ENCODE measurements around the gene PSME1. TPM values are rescaled to one million over a fixed set of nuclear protein-coding genes. Genes with fewer than 3 reads are reported as not detected.

PSME1 gene
- total and polyA plus RNA-seq, 3 experiments from 2014 or later, result 343 to 1,041 (median 347) TPM

- Mint-ChIP-seq H3K27me3 (no peaks in the 10 kb centered on the region), H3K27ac (peak overlapping the region; percentile 65 to 98 (median 90)), H3K4me3 (peak overlapping the region; percentile 93 to 99 (median 97)), H3K36me3 (peaks cover 0 to 16% (median 1%) of the 10 kb centered on the region in 3 donors), H3K9me3 (no peaks in the 10 kb centered on the region), H3K4me1 (peaks cover 28 to 37% (median 37%) of the 10 kb centered on the region in 3 donors)
- Histone ChIP-seq H3K27ac (ENCODE audit: low read depth, low read length) (peak overlapping the region; percentile 83), H3K9me3 (ENCODE audit: low read length) (no peaks in the 10 kb centered on the region), H3K4me3 (ENCODE audit: low read length) (peak overlapping the region; percentile 93), H3K4me1 (ENCODE audit: insufficient read depth, low read length) (peaks cover 16% of the 10 kb centered on the region), H3K36me3 (ENCODE audit: insufficient read depth, low read length) (no peaks in the 10 kb centered on the region), H3K27me3 (ENCODE audit: insufficient read depth, low read length, poor library complexity, severe bottlenecking) (no peaks in the 10 kb centered on the region)
- no peak for DNase-seq
- ChIA-PET CTCF (interaction anchor here (0.8 to 12.1 kb wide), 7 partner anchors 12 to 149 kb away, joined by 3 to 185 read pairs (median 5); partner anchors contain the start of genes CARMIL3 and TINF2), POLR2A (interaction anchor here (1.0 to 4.9 kb wide), 3 partner anchors 12 to 22 kb away, joined by 7 to 29 read pairs (median 26); partner anchors contain the start of genes DCAF11 and NRL)
Observed at GRCh38 chr14:24093207-24093900, 42.6 kb upstream of the PSME1 start.

GRCh38 chr14:24093901-24094840, 41.8 kb upstream of the PSME1 start, which contains the start of gene PCK2:
PCK2 (plus strand) TSS chr14:24094311; CDS start chr14:24094406, 95 bp downstream.
- no peaks in the 10 kb centered on the region for H3K9me3 Mint-ChIP-seq
- Histone ChIP-seq H3K9me3 (ENCODE audit: low read length) (no peaks in the 10 kb centered on the region), H3K27ac (ENCODE audit: low read depth, low read length) (peak within 1 kb of the TSS; percentile 83), H3K36me3 (ENCODE audit: insufficient read depth, low read length) (no peaks in the 10 kb centered on the region), H3K4me1 (ENCODE audit: insufficient read depth, low read length) (peaks cover 16% of the 10 kb centered on the region), H3K27me3 (ENCODE audit: insufficient read depth, low read length, poor library complexity, severe bottlenecking) (no peaks in the 10 kb centered on the region), H3K4me3 (ENCODE audit: low read length) (peak within 1 kb of the TSS; percentile 93)
- ChIA-PET CTCF (interaction anchor here (0.9 to 12.1 kb wide), 7 partner anchors 11 to 148 kb away, joined by 3 to 185 read pairs (median 5); partner anchors contain the start of genes CARMIL3 and TINF2), POLR2A (interaction anchor here (1.0 to 4.9 kb wide), 4 partner anchors 13 to 119 kb away, joined by 5 to 29 read pairs (median 16); partner anchors contain the start of genes CHMP4A, DCAF11 and NRL)
- H3K36me3 Mint-ChIP-seq, result peaks cover 0 to 21% (median 1%) of the 10 kb centered on the region in 3 donors
- H3K27ac Mint-ChIP-seq, result peak within 1 kb of the TSS; percentile 65 to 98 (median 95)
- peak; percentile 63 to 77 (median 67) for DNase-seq
- no peaks in the 10 kb centered on the region for H3K27me3 Mint-ChIP-seq
- peak within 1 kb of the TSS; percentile 93 to 99 (median 97) for H3K4me3 Mint-ChIP-seq
- H3K4me1 Mint-ChIP-seq, result peaks cover 28 to 37% (median 37%) of the 10 kb centered on the region in 3 donors

DNA sequence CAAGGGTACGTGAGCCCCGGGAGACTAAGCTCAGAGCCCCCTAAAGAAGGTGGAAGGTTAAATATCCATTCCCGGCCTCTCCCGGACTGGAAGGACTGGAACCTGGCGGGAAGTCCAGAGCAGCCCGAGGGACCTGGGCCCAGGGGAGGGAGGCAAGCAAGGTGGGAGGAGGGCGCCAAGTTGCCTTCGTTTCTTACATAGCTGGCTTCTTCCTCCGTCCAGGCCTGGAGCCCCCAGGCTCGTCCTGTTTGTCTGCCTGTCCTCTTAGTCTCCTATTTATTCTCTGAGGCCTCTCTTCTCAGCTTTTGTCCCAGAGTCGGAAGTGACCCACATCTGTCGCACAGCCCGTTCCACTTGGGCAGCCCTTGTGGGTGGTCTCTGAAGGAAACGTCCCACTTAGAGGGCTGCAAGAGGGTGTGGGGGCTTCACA, 41.1 kb upstream of the PSME1 start:
- peak overlapping the region; percentile 93 for H3K4me3 ChIP-seq (ENCODE audit: low read length)
- no peaks in the 10 kb centered on the region for H3K27me3 ChIP-seq (ENCODE audit: insufficient read depth, low read length, poor library complexity, severe bottlenecking)
- DNase-seq, result no peak
- no peaks in the 10 kb centered on the region for H3K9me3 Mint-ChIP-seq
- peak overlapping the region; percentile 93 to 99 (median 97) for H3K4me3 Mint-ChIP-seq
- H3K36me3 ChIP-seq (ENCODE audit: insufficient read depth, low read length), result no peaks in the 10 kb centered on the region
- peaks cover 28 to 34% (median 32%) of the 10 kb centered on the region in 3 donors for H3K4me1 Mint-ChIP-seq
- CTCF ChIA-PET, result interaction anchor here (0.6 to 12.1 kb wide), 5 partner anchors 11 to 148 kb away, joined by 3 to 185 read pairs (median 4); partner anchors contain the start of gene TINF2
- H3K27ac ChIP-seq (ENCODE audit: low read depth, low read length), result peak overlapping the region; percentile 83
- H3K27ac Mint-ChIP-seq, result peak overlapping the region; percentile 65 to 98 (median 95)
- POLR2A ChIA-PET, result interaction anchor here (1.4 to 4.9 kb wide), 3 partner anchors 15 to 118 kb away, joined by 5 to 29 read pairs (median 26); partner anchors contain the start of genes CHMP4A, DCAF11 and NRL
- H3K36me3 Mint-ChIP-seq, result peaks cover 0 to 28% (median 4%) of the 10 kb centered on the region in 3 donors
- no peaks in the 10 kb centered on the region for H3K27me3 Mint-ChIP-seq
- H3K9me3 ChIP-seq (ENCODE audit: low read length), result no peaks in the 10 kb centered on the region
- peaks cover 16% of the 10 kb centered on the region for H3K4me1 ChIP-seq (ENCODE audit: insufficient read depth, low read length)

DNA sequence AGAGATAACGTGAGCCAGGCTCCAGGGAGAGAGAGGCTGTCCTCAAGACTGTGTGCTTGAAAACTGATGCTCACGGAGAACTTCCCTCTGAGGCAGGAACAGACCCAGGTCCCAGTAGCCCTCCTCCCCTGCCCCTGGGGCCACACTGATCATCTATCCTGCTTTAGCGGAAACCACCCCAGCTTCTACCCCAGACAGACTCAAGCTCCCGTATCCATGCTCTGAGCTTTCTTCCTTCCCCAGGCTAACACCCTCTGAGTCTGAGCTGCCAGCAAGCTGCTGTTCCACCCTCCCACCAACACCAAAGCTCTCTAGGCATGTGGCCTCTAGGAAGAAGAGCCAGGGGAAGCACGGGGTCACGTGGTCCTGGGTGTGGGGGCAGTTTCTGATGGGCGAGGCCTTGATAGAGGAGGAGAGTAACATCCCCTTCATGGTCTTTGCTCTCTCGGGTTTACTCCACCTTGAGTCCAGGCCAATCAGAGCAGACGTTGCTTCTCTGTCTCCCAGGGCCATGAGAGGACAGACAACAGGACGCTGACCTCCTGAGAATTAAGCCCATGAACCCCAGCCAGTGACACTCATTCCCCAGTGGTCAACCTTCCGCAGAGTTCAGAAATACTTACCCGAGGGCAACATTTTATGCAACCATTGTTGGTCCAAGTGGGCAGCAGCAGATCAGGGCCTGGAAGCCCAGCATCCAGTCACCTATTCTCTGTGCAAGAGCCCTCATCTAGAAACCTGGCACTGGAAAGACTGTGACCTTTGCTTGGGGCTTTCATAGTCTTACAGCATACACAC, 40.5 kb upstream of the PSME1 start:
- Histone ChIP-seq H3K4me1 (ENCODE audit: insufficient read depth, low read length) (peaks cover 16% of the 10 kb centered on the region), H3K27ac (ENCODE audit: low read depth, low read length) (peak overlapping the region; percentile 83), H3K36me3 (ENCODE audit: insufficient read depth, low read length) (no peaks in the 10 kb centered on the region), H3K9me3 (ENCODE audit: low read length) (no peaks in the 10 kb centered on the region), H3K4me3 (ENCODE audit: low read length) (peak overlapping the region; percentile 93), H3K27me3 (ENCODE audit: insufficient read depth, low read length, poor library complexity, severe bottlenecking) (no peaks in the 10 kb centered on the region)
- no peaks in the 10 kb centered on the region for H3K9me3 Mint-ChIP-seq
- CTCF ChIA-PET, result interaction anchor here (0.6 to 12.1 kb wide), 7 partner anchors 10 to 147 kb away, joined by 3 to 185 read pairs (median 4); partner anchors contain the start of genes DCAF11, NRL and TINF2
- peak overlapping the region; percentile 93 to 99 (median 97) for H3K4me3 Mint-ChIP-seq
- H3K4me1 Mint-ChIP-seq, result peaks cover 27 to 30% (median 28%) of the 10 kb centered on the region in 3 donors
- peak in 3 of 5 donors; percentile 17 to 21 (median 18) for DNase-seq
- H3K27ac Mint-ChIP-seq, result peak overlapping the region; percentile 65 to 98 (median 95)
- POLR2A ChIA-PET, result interaction anchor here (0.7 to 4.9 kb wide), 4 partner anchors 14 to 118 kb away, joined by 5 to 29 read pairs (median 20); partner anchors contain the start of genes CHMP4A, DCAF11 and NRL
- H3K27me3 Mint-ChIP-seq, result no peaks in the 10 kb centered on the region
- H3K36me3 Mint-ChIP-seq, result peaks cover 0 to 34% (median 4%) of the 10 kb centered on the region in 3 donors

- no peak overlapping the region for H3K27ac ChIP-seq (ENCODE audit: low read depth, low read length)
- no peak overlapping the region for H3K4me3 ChIP-seq (ENCODE audit: low read length)
- ChIA-PET CTCF (interaction anchor here (1.3 to 12.1 kb wide), 4 partner anchors 9 to 40 kb away, joined by 4 to 185 read pairs (median 60); partner anchors contain the start of genes DCAF11 and NRL), POLR2A (interaction anchor here (0.8 kb wide), 1 partner anchor 1536 kb away, joined by 3 read pairs; no protein-coding TSS in a partner anchor)
- Mint-ChIP-seq H3K36me3 (peaks cover 0 to 45% (median 8%) of the 10 kb centered on the region in 3 donors), H3K9me3 (no peaks in the 10 kb centered on the region), H3K4me1 (peaks cover 24 to 28% (median 25%) of the 10 kb centered on the region in 3 donors), H3K27me3 (no peaks in the 10 kb centered on the region), H3K4me3 (peak overlapping the region; percentile 18 to 83 (median 50)), H3K27ac (peak overlapping the region in 7 of 8 donors; percentile 13 to 87 (median 70))
- H3K9me3 ChIP-seq (ENCODE audit: low read length), result no peaks in the 10 kb centered on the region
- H3K4me1 ChIP-seq (ENCODE audit: insufficient read depth, low read length), result peaks cover 16% of the 10 kb centered on the region
- DNase-seq, result no peak
- no peaks in the 10 kb centered on the region for H3K27me3 ChIP-seq (ENCODE audit: insufficient read depth, low read length, poor library complexity, severe bottlenecking)
- no peaks in the 10 kb centered on the region for H3K36me3 ChIP-seq (ENCODE audit: insufficient read depth, low read length)
Observed at GRCh38 chr14:24096545-24097181, 39.3 kb upstream of the PSME1 start.

- ChIA-PET CTCF (interaction anchor here (1.2 to 12.1 kb wide), 2 partner anchors 7 to 15 kb away, joined by 4 to 185 read pairs; no protein-coding TSS in a partner anchor), POLR2A (no interaction called here)
- Histone ChIP-seq H3K4me1 (ENCODE audit: insufficient read depth, low read length) (peaks cover 15% of the 10 kb centered on the region), H3K27ac (ENCODE audit: low read depth, low read length) (no peak overlapping the region), H3K36me3 (ENCODE audit: insufficient read depth, low read length) (no peaks in the 10 kb centered on the region), H3K4me3 (ENCODE audit: low read length) (no peak overlapping the region), H3K9me3 (ENCODE audit: low read length) (no peaks in the 10 kb centered on the region), H3K27me3 (ENCODE audit: insufficient read depth, low read length, poor library complexity, severe bottlenecking) (no peaks in the 10 kb centered on the region)
- H3K27ac Mint-ChIP-seq, result peak overlapping the region in 1 of 8 donors; percentile 54
- H3K9me3 Mint-ChIP-seq, result no peaks in the 10 kb centered on the region
- peaks cover 20 to 23% (median 22%) of the 10 kb centered on the region in 3 donors for H3K4me1 Mint-ChIP-seq
- H3K27me3 Mint-ChIP-seq, result no peaks in the 10 kb centered on the region
- no peak overlapping the region for H3K4me3 Mint-ChIP-seq
- no peak for DNase-seq
- peaks cover 3 to 57% (median 12%) of the 10 kb centered on the region in 3 donors for H3K36me3 Mint-ChIP-seq
Observed at GRCh38 chr14:24098229-24098926, 37.6 kb upstream of the PSME1 start.
